Globus pallidus (tissue), 1 donor: ENCODE results near the gene SSTR4.
A peak's percentile ranks its signal among the peaks of the same experiment; 100 is the strongest.
"Not testable (repeated sequence)": the region's sequence is repeated elsewhere in the genome, so short reads cannot be mapped to it uniquely, and the experiment has no call there.

ENCODE experiments used
- DNase-seq: peaks from one replicate; pipeline ENCODE4 v3.0.0-alpha.2; 2015; ENCODE audit warnings: low spot score

The SSTR4 gene

GRCh38 chr20:23018432-23018831, 16.7 kb upstream of the SSTR4 start:
- no peak for DNase-seq

GRCh38 chr20:23018941-23019340, 16.2 kb upstream of the SSTR4 start:
- no peak for DNase-seq

- DNase-seq, result peak; percentile 71
Observed at GRCh38 chr20:23019403-23019802, 15.7 kb upstream of the SSTR4 start.

- DNase-seq, result no peak
Observed at GRCh38 chr20:23020230-23021018, 14.7 kb upstream of the SSTR4 start.

- DNase-seq, result no peak
Observed at GRCh38 chr20:23021541-23021940, 13.6 kb upstream of the SSTR4 start.

GRCh38 chr20:23021951-23022350, 13.2 kb upstream of the SSTR4 start:
- DNase-seq, result no peak

- DNase-seq, result no peak
Observed at GRCh38 chr20:23022849-23023248, 12.3 kb upstream of the SSTR4 start.

GRCh38 chr20:23023621-23024177, 11.4 kb upstream of the SSTR4 start:
- no peak for DNase-seq

- DNase-seq, result no peak
Observed at GRCh38 chr20:23024701-23025100, 10.4 kb upstream of the SSTR4 start.

GRCh38 chr20:23025503-23025902, 9.6 kb upstream of the SSTR4 start:
- not testable (repeated sequence) for DNase-seq

GRCh38 chr20:23027721-23028120, 7.4 kb upstream of the SSTR4 start:
- DNase-seq, result no peak

- DNase-seq, result no peak
Observed at GRCh38 chr20:23028392-23028791, 6.7 kb upstream of the SSTR4 start.

- peak; percentile 35 for DNase-seq
Observed at GRCh38 chr20:23029324-23029723, 5.8 kb upstream of the SSTR4 start.

GRCh38 chr20:23031346-23031745, 3.8 kb upstream of the SSTR4 start:
- no peak for DNase-seq

GRCh38 chr20:23032056-23032749, 2.9 kb upstream of the SSTR4 start:
- DNase-seq, result no peak

- no peak for DNase-seq
Observed at GRCh38 chr20:23032750-23033078, 2.4 kb upstream of the SSTR4 start.

- no peak for DNase-seq
Observed at GRCh38 chr20:23033918-23034317, 1.2 kb upstream of the SSTR4 start.

- DNase-seq, result no peak
Observed at GRCh38 chr20:23035731-23036130, 619 bp downstream of the SSTR4 start.

GRCh38 chr20:23036371-23036770, 1.3 kb downstream of the SSTR4 start:
- no peak for DNase-seq

GRCh38 chr20:23037017-23037481, 1.9 kb downstream of the SSTR4 start:
- DNase-seq, result no peak

- no peak for DNase-seq
Observed at GRCh38 chr20:23039136-23039875, 4.2 kb downstream of the SSTR4 start.

GRCh38 chr20:23039885-23040508, 4.9 kb downstream of the SSTR4 start:
- DNase-seq, result no peak
